Activated CD4-positive, alpha-beta T cell treated with anti-CD3 and anti-CD28 coated beads for 24 hours (primary cell): Measurements from ENCODE around the gene PHF2.

Experiments used
- DNase-seq, 2 donors: peaks; one replicate each; pipeline ENCODE4 v3.0.0-alpha.2; 2020; ENCODE audit warnings: low read depth in 2 of 2

PHF2 gene

GRCh38 chr9:93630806-93631411, 54.5 kb downstream of the PHF2 start:
- no peak for DNase-seq

GRCh38 chr9:93633492-93634221, 57.3 kb downstream of the PHF2 start:
- DNase-seq, result no peak

GRCh38 chr9:93634311-93635185, 58.2 kb downstream of the PHF2 start:
- DNase-seq, result no peak

GRCh38 chr9:93635186-93636107, 59.1 kb downstream of the PHF2 start:
- DNase-seq, result no peak

GRCh38 chr9:93636172-93636661, 59.8 kb downstream of the PHF2 start:
- DNase-seq, result no peak

- DNase-seq, result no peak
Observed at GRCh38 chr9:93636667-93637066, 60.3 kb downstream of the PHF2 start.

GRCh38 chr9:93637886-93638285, 61.5 kb downstream of the PHF2 start:
- no peak for DNase-seq

- no peak for DNase-seq
Observed at GRCh38 chr9:93640027-93640426, 63.6 kb downstream of the PHF2 start.

- DNase-seq, result no peak
Observed at GRCh38 chr9:93642961-93643360, 66.6 kb downstream of the PHF2 start.

GRCh38 chr9:93644397-93645088, 68.2 kb downstream of the PHF2 start:
- DNase-seq, result no peak

- DNase-seq, result no peak
Observed at GRCh38 chr9:93645149-93645889, 68.9 kb downstream of the PHF2 start.

GRCh38 chr9:93645921-93646639, 69.7 kb downstream of the PHF2 start:
- no peak for DNase-seq

- DNase-seq, result no peak
Observed at GRCh38 chr9:93646640-93647178, 70.3 kb downstream of the PHF2 start.

- DNase-seq, result no peak
Observed at GRCh38 chr9:93648181-93648580, 71.8 kb downstream of the PHF2 start.

GRCh38 chr9:93648836-93649235, 72.5 kb downstream of the PHF2 start:
- DNase-seq, result no peak

- no peak for DNase-seq
Observed at GRCh38 chr9:93649610-93650261, 73.4 kb downstream of the PHF2 start.

- DNase-seq, result no peak
Observed at GRCh38 chr9:93650448-93650847, 74.1 kb downstream of the PHF2 start.

GRCh38 chr9:93651521-93651950, 75.2 kb downstream of the PHF2 start:
- DNase-seq, result no peak
